Measurements from ENCODE around the gene RPLP1.

The RPLP1 gene

DNA sequence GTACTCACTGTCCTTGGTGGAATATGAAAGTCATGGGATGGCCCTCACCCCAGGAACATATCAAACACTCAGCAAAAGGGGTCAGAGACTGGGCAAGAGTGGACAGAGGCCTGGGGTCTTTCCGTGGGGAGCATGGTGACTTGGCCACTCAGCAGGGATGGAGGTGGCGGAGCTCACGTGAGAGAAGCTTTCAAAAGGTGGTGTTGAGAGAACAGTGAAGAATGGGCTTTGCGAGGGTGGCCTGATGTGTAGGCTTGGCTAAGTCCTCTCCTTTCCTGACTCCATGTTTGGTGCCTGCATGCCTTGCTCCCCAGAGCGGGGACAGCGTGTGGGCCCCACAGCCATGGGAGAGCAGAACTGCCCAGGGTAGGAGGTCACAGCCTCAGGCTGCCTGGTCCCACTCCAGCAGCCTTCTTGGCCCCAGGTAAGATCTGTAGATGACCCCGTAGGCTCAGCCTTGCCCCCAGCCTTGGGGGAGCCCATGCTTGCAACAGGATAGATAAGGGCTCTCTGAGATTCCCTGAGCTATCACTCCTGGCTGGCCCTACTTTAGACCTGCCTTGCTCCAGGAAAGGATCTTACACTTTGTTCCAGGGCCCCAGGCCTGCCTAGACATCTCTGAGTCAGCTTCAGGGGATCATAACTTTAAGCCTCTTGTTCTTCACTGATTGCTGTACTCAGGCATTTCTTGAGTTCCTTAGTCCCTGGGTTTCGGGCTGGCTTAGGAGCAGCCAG is 17.0 kb downstream of the RPLP1 start:
- DNase-seq (ENCODE audit: low spot score), result no peak

DNA sequence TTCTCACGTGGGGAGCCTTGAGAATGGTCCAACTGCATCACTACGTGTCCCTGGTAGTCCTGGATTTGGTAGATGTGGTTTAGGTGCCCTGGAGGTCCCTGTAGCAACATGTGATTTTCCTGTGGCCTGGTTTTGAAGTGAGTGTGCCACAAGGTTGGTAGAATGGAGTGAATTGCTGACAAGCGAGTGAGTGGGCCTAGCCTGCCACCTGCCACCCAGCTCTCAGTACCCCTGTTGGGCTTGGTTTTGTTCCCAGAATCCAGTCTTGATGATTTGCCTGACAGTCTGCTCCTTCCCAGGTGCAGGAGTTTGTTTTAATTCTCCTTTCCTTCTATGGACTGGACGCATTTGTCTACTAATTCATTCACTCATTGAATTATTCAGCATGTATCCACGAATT is 19.4 kb downstream of the RPLP1 start:
- DNase-seq (ENCODE audit: low spot score), result no peak

DNA sequence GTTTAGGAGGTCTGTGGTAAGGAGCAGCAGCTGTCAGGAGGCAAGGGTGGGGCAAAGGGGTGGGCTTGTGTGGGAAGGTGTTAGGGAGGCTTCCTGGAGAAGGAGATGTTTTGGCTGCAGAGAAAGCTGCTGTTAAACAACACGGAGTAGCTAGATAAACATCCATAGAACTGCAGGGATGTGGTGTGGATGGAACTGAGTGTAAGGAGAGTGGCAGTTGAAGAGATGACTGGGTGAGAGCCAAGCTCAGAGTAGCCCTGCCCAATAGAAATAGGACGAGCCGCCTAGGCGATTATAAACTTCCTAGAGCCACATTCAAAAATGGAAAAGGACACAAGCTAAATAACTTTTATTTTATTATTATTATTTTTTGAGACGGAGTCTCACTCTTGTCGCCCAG is 19.9 kb downstream of the RPLP1 start:
- DNase-seq (ENCODE audit: low spot score), result no peak

DNA sequence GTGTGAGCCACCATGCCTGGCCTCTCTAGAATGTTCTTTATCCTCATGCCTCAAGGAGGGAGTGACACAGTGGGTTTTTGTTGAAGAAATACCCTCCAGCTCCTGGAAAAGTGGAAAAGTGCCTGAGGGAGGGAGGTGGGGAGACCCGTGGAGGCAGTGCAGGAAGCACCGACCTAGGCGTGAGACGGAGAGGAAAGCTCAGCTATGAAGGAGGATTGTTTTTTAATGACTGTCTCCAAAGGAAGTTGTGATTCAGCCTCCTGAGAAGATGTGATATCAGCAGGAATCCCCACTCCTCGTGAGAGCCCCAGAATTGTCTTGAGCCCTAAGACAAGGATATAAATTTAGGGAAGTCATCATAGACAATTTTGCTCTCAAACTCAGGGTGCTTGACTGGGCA is 21.7 kb downstream of the RPLP1 start:
- DNase-seq (ENCODE audit: low spot score), result no peak

DNA sequence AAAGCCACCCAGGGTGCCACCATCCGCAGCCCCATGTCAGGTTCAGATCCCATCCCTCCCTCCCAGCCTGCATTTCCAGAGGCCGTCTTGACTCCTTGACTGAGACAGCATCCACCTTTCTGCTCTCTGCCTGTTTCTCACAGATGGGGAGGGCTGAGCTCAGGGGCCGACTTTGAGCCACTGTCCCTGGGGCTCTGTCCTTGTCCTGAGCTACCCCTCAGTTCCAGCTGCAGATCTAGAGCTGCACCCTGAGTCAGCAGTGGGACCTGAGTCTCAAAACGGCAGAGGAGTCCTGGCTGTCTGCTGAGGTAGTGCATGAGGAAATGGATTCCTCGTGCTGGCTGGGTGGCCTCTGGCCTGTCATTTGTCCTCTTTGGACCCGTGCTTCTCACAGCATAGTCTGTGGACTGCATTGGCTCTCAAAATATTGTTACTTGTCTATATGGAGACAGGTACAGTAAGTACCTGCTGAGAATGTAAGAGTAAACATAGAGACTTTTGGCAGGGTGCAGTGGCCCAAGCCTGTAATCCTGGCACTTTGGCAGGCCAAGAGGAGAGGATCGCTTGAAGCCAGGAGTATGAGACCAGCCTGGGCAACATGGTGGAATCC is 22.3 kb downstream of the RPLP1 start:
- DNase-seq (ENCODE audit: low spot score), result no peak

DNA sequence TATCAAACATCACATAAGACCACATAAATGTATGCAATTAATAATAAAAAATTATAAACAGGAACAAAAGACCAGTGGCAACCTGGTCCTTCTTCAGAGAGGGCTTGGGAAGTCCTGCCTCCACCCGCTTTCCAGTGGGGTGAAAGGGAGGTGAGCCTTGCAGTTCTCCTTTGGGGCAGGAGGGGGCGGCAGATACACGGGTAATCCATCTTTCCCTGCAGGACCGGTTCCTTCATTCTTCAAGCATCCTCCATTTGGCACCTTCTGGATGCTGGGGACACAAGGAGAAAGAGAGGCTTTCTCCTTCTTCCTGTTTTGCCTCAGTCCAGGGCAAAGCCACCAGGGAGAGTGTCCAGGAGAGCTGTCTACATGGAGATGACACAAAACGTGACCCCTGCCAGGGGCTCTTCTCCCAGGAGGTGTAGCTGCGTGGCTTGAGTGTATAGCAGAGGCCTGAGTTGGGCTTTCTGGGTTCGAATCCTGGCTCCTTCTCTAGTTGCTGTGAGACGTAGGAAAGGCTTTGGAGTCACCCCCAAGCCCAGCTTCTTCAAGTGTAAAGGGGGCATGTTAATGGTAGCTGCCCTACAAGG is 23.2 kb downstream of the RPLP1 start:
- DNase-seq (ENCODE audit: low spot score), result peak; percentile 80

DNA sequence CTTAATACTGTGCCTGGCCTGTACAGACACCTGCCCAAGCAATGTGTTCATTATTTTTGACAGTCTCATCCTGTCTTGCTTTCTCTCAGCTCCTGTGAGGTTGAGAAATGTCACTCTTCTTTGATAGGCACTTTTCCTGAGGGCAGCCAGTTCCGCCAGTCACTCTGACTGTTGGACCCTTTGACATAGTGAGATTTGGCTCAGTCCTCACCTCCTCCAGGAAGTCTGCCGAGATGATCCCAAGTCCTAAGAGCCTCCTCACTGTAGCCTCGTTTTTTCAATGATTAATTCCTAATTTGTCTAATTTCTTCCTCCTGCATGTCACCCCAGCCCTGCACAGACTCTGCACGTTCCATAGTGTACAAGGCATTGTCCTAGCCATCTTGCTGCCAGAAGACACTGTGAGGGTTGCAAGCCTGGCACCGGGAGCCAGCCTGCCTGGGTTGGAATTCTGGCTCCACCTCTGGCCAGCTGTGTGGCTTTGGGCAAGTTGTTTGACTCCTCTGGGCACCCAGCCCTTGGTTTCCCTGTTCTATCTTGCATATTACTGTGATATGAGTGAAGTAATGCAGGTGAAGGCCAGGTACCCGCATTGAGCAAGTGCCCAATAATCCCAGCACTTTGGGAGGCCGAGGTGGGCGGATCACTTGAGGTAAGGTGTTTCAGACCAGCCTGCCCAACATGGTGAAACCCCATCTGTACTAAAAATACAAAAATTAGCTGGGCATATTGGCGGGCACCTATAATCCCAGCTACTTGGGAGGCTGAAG is 24.3 kb downstream of the RPLP1 start:
- DNase-seq (ENCODE audit: low spot score), result no peak

DNA sequence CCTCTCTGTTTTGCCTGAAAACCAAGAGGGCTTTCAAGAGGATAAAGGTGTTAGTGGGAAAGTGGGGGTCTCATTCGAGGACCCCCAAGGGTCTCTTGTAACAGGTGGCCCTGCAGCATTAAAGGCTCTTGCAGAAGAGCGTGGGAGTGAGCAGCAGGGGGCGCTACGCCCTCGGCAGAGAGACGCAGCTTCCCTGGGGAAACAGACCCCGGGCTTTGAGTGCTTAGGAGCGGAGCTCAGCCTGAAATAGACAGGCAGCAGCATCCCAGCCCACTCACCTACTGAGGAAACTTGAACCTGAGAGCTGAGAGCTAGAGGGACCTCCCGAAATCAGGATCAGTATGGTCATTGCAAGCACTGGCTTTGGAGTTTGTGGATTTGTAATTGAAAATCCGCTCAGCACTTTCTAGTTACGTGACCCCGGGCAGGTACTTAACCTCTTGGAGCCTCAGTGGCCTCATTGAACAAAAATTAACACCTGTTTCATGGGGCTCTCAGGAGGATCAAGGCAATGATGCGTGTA is 25.7 kb downstream of the RPLP1 start:
- peak; percentile 41 for DNase-seq (ENCODE audit: low spot score)

DNA sequence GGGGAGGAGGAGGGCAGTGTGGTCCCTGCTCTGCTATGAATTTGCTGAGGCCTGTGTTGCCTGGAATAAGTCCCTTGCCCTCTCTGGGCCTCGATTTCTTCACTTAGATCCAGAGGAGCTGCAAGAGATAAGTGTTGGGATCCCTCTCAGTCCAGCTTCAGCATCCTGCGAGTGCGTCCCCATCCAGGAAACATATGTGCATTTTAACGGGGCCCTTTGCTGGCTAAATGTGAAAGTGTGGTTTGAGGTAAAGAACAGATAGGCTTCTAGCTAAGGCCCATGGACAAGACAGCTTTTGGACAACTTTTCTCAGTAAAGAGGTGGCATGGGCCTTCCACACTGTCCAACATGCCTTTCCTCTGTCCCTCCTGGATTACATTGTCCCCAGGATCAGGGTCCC is 26.5 kb downstream of the RPLP1 start:
- no peak for DNase-seq (ENCODE audit: low spot score)

DNA sequence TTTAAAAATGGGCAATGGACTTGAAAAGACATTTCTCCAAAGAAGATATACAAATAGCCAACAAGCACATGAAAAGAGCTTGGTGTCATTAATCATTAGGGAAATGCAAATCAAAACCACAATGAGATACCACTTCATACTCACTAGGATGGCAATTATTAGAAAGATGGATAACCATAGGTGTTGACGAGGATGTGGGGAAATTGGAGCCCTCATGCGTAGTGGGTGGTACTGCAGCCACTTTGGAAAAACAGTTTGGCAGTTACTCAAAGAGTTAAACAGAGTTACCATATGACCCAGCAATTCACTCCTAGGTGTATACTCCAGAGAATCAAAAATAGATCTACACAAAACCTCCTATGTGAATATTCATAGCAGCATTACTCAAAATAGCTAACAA is 27.4 kb downstream of the RPLP1 start:
- no peak for DNase-seq (ENCODE audit: low spot score)

DNA sequence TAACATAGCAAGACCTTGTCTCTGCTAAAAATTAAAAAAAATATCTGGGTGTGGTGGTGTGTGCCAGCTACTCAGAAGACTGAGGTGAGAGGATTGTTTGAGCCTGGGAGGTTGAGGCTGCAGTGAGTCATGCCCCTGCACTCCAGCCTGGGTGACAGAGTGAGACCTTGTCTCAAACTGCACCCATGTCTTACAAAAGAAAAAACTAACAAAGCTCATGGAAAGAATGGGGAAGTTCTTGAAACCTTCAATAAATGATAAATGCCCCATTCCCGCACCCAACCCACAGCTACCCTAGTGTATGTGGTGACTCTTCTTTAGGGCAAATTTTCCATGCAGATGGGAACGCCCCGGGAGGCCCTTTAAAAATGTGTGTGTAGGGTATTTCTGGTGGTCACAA is 28.3 kb downstream of the RPLP1 start:
- no peak for DNase-seq (ENCODE audit: low spot score)

DNA sequence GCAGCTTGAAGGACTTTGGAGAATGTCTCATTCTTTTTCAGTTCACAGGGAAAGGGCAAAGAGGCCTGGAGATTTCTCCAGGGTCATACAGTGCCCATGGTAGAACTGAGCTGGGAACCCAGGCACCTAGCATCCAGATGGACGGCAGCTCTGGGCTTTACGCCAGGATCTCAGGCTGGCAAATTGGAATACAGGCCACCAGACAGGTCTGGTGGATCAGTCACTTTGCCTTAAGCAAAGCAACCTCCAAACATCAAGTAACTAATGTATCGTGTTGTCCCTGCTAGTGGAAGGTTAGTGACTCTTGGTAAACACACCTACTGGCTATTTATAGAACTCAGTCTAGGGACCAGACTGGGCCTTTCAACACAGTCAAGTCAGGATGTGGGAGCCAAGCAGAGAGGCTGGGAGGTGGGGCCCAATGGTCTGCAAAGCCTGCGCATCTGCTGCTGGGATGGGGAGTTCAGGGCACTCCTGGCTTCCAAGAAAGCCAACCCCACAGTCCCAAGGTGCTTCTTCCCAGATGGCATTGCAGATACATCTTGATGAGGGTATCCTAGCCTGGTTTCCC is 30.2 kb downstream of the RPLP1 start:
- DNase-seq (ENCODE audit: low spot score), result no peak

DNA sequence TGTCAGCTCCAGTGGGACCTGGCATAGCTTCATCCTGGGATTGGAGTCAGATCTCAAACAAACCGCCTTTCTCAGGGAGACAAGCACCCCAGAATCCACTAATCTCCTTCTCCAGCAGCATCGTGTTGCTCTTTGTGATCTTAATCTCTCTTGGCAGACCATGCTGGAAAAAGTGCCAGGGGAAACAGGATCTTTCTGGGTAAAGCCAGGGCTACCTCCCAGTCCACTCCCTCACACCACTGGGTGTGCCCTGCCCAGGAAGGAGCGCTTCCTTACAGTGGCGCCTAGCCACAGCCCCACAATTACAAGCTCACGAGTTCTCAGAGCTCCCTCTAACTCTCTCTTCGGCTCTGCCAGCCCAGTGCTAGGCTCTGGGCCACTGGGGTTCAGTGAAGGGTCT is 32.2 kb downstream of the RPLP1 start:
- DNase-seq (ENCODE audit: low spot score), result no peak

DNA sequence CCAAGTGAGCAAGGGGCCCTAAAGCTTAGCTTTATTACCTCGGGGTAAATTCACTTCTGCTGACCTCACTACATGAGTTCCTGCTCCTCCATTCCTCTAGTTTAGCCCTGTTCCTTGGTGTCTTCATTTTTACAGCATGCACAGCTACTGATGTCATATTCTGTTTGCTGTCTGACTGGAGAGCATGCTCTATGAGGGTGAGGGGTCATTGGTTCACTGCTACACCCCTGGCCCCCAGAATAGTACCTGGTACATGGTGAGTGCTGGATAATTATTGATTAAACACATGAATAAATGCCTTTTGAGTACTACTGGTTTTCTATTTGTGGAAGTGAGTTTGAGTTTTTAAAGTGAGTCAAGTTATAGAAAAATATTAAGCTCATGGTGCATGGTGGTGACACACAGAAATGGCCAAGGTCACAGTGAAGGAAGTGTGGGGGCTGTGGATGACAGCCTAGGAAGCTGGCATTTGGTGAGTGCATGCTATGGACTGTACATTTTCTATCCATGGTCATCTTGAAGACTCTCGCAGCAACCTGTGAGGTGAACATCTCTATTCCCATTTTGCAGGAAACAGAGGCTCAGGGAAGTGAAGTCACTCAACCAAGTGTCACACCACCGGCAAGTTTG is 34.0 kb downstream of the RPLP1 start:
- no peak for DNase-seq (ENCODE audit: low spot score)

DNA sequence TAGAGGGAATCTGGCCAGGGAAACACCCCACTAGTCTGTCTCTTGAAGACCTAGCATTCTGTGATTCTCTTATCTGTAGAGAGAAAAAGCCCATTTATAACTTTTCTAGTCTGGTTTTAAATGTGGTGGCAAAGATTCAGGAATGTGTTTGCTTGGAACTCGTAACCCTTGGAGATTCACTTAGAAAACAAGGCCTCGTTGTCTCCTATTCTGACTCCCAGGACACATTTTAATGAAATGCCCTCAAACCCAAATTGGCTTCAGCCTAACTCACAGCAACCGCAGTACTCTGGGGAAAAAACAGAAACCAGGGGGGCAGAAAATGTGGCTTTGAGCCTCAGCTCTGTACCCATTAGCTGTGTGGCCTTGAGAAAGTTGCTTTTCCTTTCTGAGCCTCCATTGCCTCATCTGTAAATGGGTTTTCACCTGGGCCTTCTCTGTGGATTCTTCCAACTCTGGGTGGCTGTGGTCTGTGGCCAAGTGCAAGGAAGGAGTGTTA is 36.5 kb downstream of the RPLP1 start:
- DNase-seq (ENCODE audit: low spot score), result no peak

DNA sequence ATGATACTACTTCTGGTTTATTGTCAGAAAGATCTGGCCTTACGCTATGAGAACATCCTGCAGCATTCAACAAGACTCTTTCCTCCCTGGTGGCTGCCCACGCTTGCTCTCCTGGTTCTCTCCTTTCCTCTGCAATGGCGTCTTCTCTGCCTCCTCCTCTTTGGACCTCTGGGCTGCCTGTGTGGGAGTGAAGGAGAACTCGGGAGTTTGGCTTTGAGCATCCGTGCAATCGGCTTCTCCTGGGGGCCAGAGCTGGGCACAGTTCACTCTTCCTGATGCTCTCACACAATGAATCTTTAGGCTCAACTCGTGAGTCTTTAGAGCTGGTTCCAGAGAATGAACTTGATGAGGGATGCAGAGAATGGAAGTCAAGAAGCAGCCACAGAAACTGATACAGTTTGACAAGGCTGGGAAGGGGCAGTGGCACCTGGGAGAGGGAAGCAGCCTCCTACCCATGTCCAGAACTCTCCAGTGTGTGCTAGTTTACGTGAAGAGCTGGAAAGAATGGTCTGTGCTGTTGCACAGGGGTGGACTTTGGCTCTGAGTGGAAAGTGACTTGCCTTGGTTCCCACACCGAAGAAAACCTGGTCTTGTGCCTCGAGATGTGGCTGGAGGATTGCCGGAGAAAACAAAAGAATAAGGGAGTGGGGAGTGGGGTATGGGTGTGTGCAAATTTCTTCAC is 37.9 kb downstream of the RPLP1 start:
- no peak for DNase-seq (ENCODE audit: low spot score)

DNA sequence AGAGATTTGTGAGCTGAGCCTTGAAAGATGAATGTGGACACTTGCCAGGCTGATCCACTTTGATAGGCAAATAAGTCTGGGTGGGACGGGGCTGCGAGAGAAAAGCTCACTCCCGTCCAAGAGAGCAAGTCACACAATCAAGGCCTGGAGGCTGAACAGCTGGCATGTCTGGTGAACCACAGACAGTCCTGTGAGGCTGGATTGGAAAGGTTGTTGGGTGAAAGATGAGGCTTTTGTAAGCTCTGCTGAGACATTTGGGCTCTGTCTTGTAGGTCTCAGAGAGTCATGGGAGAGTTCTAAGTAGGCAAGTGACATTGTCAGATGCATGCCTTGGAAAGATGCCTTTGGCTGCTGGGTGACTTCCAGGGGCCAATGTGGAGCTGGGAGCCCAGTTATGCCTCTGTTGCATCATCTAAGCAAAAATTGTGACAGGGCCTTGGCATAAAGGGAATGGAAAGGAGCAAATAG is 38.5 kb downstream of the RPLP1 start:
- no peak for DNase-seq (ENCODE audit: low spot score)

DNA sequence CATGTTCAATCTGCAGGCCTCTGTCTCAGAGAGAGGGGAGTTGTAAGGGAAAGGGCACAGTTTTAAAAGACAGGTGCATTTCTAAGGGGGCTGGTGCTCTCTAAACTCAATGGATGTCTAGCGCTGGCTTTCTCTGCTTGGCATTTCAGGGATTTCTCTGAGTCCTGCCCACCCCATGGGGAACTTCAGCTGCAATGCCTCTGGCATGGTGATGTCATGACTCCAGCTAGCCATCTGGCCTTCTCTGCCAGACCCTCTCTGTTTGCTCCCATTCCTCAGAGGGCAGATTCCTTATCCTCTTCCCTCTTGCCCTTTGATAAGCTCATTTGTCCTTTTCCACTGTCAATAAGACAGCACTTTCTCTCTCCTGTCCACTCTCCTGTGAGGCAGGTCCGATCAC is 40.8 kb downstream of the RPLP1 start:
- DNase-seq (ENCODE audit: low spot score), result no peak

DNA sequence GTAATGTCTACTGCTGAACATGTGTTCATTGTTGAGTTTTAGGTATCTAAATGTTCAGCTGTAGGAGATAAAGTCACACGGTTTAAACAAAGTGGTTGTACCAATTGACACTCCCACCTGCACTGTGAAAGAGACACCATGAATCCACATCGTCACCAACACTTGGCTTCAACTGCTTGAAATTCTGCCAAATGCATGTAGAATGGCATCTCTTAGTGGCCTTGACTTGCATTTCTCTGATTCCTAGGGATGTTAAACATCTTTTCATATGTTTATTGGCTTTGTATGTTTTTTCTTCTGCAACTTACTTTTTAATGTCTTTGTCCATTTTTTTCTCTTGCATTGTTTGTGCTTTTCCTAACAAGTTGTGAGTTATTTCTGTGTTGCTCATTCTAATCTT is 43.4 kb downstream of the RPLP1 start:
- no peak for DNase-seq (ENCODE audit: low spot score)

DNA sequence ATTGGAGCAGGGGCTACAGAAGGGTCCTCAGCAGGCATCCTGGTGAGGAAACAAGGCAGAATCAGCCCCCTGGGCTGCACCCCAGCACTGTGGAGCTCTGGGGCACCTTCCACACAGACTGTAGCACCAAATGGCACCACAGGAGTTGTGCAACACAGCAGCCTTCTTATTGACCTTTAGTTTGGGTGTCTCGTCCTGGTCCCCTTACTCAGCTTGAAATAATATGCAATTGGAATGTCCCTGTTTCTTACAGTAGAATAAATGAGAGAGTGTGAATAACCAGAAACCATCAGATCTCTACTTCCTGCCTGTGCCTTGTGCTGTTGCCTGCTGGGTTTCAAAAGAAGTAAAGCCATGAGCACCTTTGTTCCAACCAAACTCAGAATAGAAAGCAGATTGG is 44.5 kb downstream of the RPLP1 start:
- DNase-seq (ENCODE audit: low spot score), result no peak

DNA sequence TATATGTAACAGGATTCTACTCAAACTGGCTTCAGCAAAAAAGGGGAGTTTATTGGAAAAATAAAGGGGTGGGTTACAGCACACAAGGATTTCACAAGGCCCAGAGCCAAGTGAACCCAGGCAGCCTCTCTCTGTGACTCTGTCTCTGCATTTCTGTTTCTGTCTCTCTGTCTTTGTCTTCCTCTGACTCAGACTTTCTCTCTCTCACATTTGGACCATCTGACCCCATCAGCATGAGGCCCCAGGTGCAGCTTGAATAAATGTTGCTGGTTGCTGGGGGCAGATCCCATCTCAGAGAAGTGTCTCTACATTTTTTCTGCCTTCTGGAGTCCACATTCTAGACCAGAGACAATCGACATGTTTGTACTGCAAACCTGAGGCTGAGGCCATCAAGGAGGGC is 45.0 kb downstream of the RPLP1 start:
- no peak for DNase-seq (ENCODE audit: low spot score)
